Endothelial cell of umbilical vein (primary cell): Measurements from ENCODE around the gene CNDP1. TPM values are rescaled to one million over a fixed set of nuclear protein-coding genes. Genes with fewer than 3 reads are reported as not detected.

ENCODE experiments used
- BruUV-seq: library from RNA; stranded (reverse); fragments of 400-500 nt; replicated peaks from 2 replicates; lab custom pipeline; 2021; lab: Mats Ljungman, UMichigan
- CTCF ChIA-PET: fragments of 300-600, 350-600 bp; sonication (Branson Sonifier 250); formaldehyde crosslinking; loops from one replicate; lab custom pipeline; 2021; ENCODE audit warnings: antibody characterized with exemption, inconsistent platforms; lab: Charles Lee
- POLR2A ChIA-PET: fragments of 300-600, 350-600 bp; sonication (Branson Sonifier 250); formaldehyde crosslinking; loops from one replicate; lab custom pipeline; 2021; ENCODE audit warnings: antibody characterized with exemption, inconsistent platforms; lab: Charles Lee
- DNase-seq: peaks from one replicate; pipeline ENCODE4 v3.0.0-alpha.2; 2011; ENCODE audit warnings: low read depth, low spot score
- FAIRE-seq: peaks from 2 replicates; lab custom pipeline; 2011; peaks lifted over from hg19 to GRCh38; lab: Jason Lieb, UNC
- H2AFZ ChIP-seq: 2 replicates; pipeline ENCODE4 v1.6.0; 2012; ENCODE audit warnings: low read depth, low read length, control low read depth, inconsistent platforms
- H3K27ac ChIP-seq: 2 replicates; pipeline ENCODE4 v1.5.1; 2011; ENCODE audit warnings: low read depth, mild to moderate bottlenecking, control low read depth, low read length, moderate library complexity; ENCODE audit not compliant: insufficient read depth
- H3K27me3 ChIP-seq, 2 experiments: 2 replicates each; pipeline versions ENCODE4 v1.6.0 to v1.6.1; 2011; ENCODE audit warnings: low read length in 2 of 2, mixed read lengths in 1 of 2; ENCODE audit not compliant: control insufficient read depth in 2 of 2, insufficient read depth in 2 of 2
- H3K36me3 ChIP-seq, 2 experiments: 2 replicates in 1 of 2; 3 replicates in 1 of 2; pipeline ENCODE4 v1.5.1; 2011; ENCODE audit warnings: low read length in 2 of 2, mild to moderate bottlenecking in 1 of 2, moderate library complexity in 1 of 2; ENCODE audit not compliant: control insufficient read depth in 2 of 2, insufficient read depth in 2 of 2; ENCODE audit errors: extremely low read depth in 1 of 2
- H3K4me1 ChIP-seq: 3 replicates; pipeline ENCODE4 v1.5.1; 2011; ENCODE audit warnings: mild to moderate bottlenecking, low read length; ENCODE audit not compliant: control insufficient read depth, insufficient read depth; ENCODE audit errors: extremely low read depth
- H3K4me2 ChIP-seq: 2 replicates; pipeline ENCODE4 v1.6.1; 2011; ENCODE audit warnings: low read length, control low read depth, mixed read lengths; ENCODE audit not compliant: insufficient read depth
- H3K4me3 ChIP-seq, 3 experiments: fragments of 200-600 bp in 1 of 3; sonication (generic), shearing (Covaris generic) in 1 of 3; replicated peaks in 1 of 3; 2 replicates each; pipeline ENCODE4 v1.5.1; 2011 to 2016; ENCODE audit warnings: control low read depth in 3 of 3, low read length in 3 of 3, mild to moderate bottlenecking in 2 of 3, inconsistent platforms in 1 of 3, low read depth in 1 of 3, moderate library complexity in 1 of 3; ENCODE audit not compliant: insufficient read depth in 1 of 3
- H3K79me2 ChIP-seq: 2 replicates; pipeline ENCODE4 v1.6.0; 2012; ENCODE audit warnings: low read length, inconsistent platforms; ENCODE audit not compliant: control insufficient read depth, insufficient read depth
- H3K9ac ChIP-seq: replicated peaks from 2 replicates; pipeline ENCODE3; 2011; ENCODE audit warnings: low read length, control low read depth; ENCODE audit not compliant: insufficient read depth; ENCODE audit errors: extremely low read depth
- H3K9me1 ChIP-seq: replicated peaks from 3 replicates; pipeline ENCODE4 v1.6.0; 2011; ENCODE audit warnings: mild to moderate bottlenecking, low read length; ENCODE audit not compliant: control insufficient read depth, insufficient read depth; ENCODE audit errors: extremely low read depth
- H3K9me3 ChIP-seq: replicated peaks from 2 replicates; pipeline ENCODE4 v1.5.1; 2012; ENCODE audit warnings: low read length, inconsistent platforms; ENCODE audit not compliant: control insufficient read depth, insufficient read depth
- H4K20me1 ChIP-seq: replicated peaks from 2 replicates; pipeline ENCODE3; 2011; ENCODE audit warnings: mild to moderate bottlenecking, low read length; ENCODE audit not compliant: control insufficient read depth, insufficient read depth; ENCODE audit errors: extremely low read depth
- CTCF ChIP-seq, 2 donors: IDR thresholded peaks; 1 replicate in 1 of 2; 2 replicates in 1 of 2; pipeline ENCODE4 v1.5.1; 2011; ENCODE audit warnings: low read length in 2 of 2, mild to moderate bottlenecking in 2 of 2, moderate library complexity in 2 of 2, control low read depth in 1 of 2, inconsistent platforms in 1 of 2, low read depth in 1 of 2; ENCODE audit not compliant: insufficient read depth in 1 of 2; ENCODE audit errors: extremely low read depth in 1 of 2
- EZH2 ChIP-seq: IDR thresholded peaks from 2 replicates; pipeline ENCODE4 v1.6.1; 2012; ENCODE audit warnings: borderline replicate concordance, low read depth, mild to moderate bottlenecking, moderate library complexity, low read length, inconsistent platforms; ENCODE audit not compliant: severe bottlenecking
- FOS ChIP-seq: IDR thresholded peaks from 2 replicates; pipeline ENCODE4 v1.6.1; 2011; ENCODE audit warnings: mild to moderate bottlenecking, low read length, moderate library complexity, borderline replicate concordance; ENCODE audit not compliant: insufficient read depth
- GATA2 ChIP-seq: IDR thresholded peaks from 2 replicates; pipeline ENCODE4 v1.7.0; 2011; ENCODE audit warnings: low read depth, mild to moderate bottlenecking, moderate library complexity, mixed read lengths, low read length; ENCODE audit not compliant: insufficient read length, insufficient read depth
- JUN ChIP-seq: IDR thresholded peaks from 2 replicates; pipeline ENCODE4 v1.6.1; 2011; ENCODE audit warnings: borderline replicate concordance, low read depth; ENCODE audit not compliant: insufficient read length, insufficient read depth
- MYC ChIP-seq: IDR thresholded peaks from one replicate; pipeline ENCODE4 v1.6.1; 2011; ENCODE audit warnings: mild to moderate bottlenecking, low read depth, low read length
- POLR2A ChIP-seq: IDR thresholded peaks from 2 replicates; pipeline ENCODE4 v1.6.1; 2012; ENCODE audit warnings: low read depth, mild to moderate bottlenecking, control low read depth, low read length
- POLR2AphosphoS5 ChIP-seq: IDR thresholded peaks from 2 replicates; pipeline ENCODE4 v1.6.1; 2012; ENCODE audit warnings: low read depth, mild to moderate bottlenecking, control low read depth, low read length, moderate library complexity; ENCODE audit not compliant: insufficient read depth
- dilution Hi-C: fragments of 300-500 bp; cut with MboI; formaldehyde crosslinking; loops from one replicate; pipeline ENCODE4 v1.15.0; 2019; ENCODE audit warnings: low sequenced_read_pairs; ENCODE audit not compliant: extremely low pct_ligation_motif_present
- intact Hi-C: fragments of 100-400 bp; cut with micrococcal nuclease; formaldehyde crosslinking; loops from one replicate; pipeline ENCODE4 v1.10.0; 2022
- polyA plus RNA-seq, 4 experiments: library from polyadenylated mRNA; depleted of rRNA in 3 of 4; stranded (reverse) in 3 of 4; unstranded in 1 of 4; fragments of >200 nt; gene quantifications; 2 replicates each; pipeline versions ENCODE4 v1.2.1 to v1.2.3, GENCODE V29; 2011 to 2012; ENCODE audit warnings: missing spikeins in 1 of 4
- total RNA-seq: library from RNA; stranded (reverse); gene quantifications from 2 replicates; pipeline ENCODE4 v1.2.3, GENCODE V29; 2021
- TF ChIP-seq, protein P1 (sequence below): IDR thresholded peaks from 2 replicates; pipeline ENCODE4 v1.6.1; 2011; ENCODE audit not compliant: insufficient read depth, insufficient read length

The CNDP1 gene
- total and polyA plus RNA-seq, 2 donors (not counting 3 experiments of a cell fraction or from before 2014, with no cell fraction given): not detected

DNA sequence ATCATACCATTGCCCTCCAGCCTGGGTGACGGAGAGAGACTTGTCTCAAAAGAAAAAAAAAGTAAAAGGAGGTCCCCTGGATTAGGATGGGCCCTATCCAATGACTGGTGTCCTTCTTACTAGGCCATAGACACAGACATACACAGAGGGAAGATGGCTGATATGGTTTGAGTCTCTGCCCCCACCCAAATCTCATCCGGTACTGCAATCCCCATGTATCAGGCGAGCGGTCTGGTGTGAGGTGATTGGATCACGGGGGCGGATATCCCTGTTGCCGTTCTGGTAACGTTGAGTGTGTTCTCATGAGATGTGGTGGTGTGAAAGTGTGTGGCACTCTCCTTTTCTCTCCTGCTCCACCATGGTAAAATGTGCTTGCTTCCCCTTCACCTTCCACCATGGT is 45.9 kb upstream of the CNDP1 start:
- peaks cover 13 to 15% of the 10 kb centered on the region in 2 experiments for H3K27me3 ChIP-seq
- no peak overlapping the region for H2AFZ ChIP-seq
- H3K4me2 ChIP-seq: no peak overlapping the region
- ChIA-PET POLR2A (no interaction called here), CTCF (no interaction called here)
- TF ChIP-seq GATA2 (no peak), MYC (no peak), CTCF (IDR thresholded peaks at IDR 0.05; ENCODE audit: extremely low read depth in 1 of 2, insufficient read depth in 1 of 2, low read depth in 1 of 2, low read length in 2 of 2) (no peak), POLR2AphosphoS5 (no peak)
- no peak for DNase-seq
- H3K9me1 ChIP-seq: no peaks in the 10 kb centered on the region
- dilution Hi-C loops: no loop called here
- BruUV-seq: no TSS peak
- H3K36me3 ChIP-seq: no peaks in the 10 kb centered on the region
- H3K79me2 ChIP-seq: no peaks in the 10 kb centered on the region
- H3K27ac ChIP-seq: no peak overlapping the region
- no peak overlapping the region for H3K4me3 ChIP-seq
- no peaks in the 10 kb centered on the region for H4K20me1 ChIP-seq
- intact Hi-C loops: no loop called here
- H3K9me3 ChIP-seq: no peaks in the 10 kb centered on the region
- H3K9ac ChIP-seq: no peak overlapping the region
- FAIRE-seq: no peak
- no peaks in the 10 kb centered on the region for H3K4me1 ChIP-seq

- H2AFZ ChIP-seq: no peak overlapping the region
- no peak for DNase-seq
- no peak overlapping the region for H3K27ac ChIP-seq
- H3K9me1 ChIP-seq: no peaks in the 10 kb centered on the region
- no peak for TF ChIP-seq EZH2
- no peak for TF ChIP-seq FOS
- no peak for TF ChIP-seq POLR2A
- TF ChIP-seq GATA2: no peak
- no peak for TF ChIP-seq CTCF (IDR thresholded peaks at IDR 0.05; ENCODE audit: extremely low read depth in 1 of 2, insufficient read depth in 1 of 2, low read depth in 1 of 2, low read length in 2 of 2)
- TF ChIP-seq POLR2AphosphoS5: no peak
- no peak for TF ChIP-seq JUN
- TF ChIP-seq MYC: no peak
- TF ChIP-seq, protein P1, sequence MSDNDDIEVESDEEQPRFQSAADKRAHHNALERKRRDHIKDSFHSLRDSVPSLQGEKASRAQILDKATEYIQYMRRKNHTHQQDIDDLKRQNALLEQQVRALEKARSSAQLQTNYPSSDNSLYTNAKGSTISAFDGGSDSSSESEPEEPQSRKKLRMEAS: no peak
- peaks cover 15 to 20% of the 10 kb centered on the region in 2 experiments for H3K27me3 ChIP-seq
- no peaks in the 10 kb centered on the region for H3K79me2 ChIP-seq
- dilution Hi-C loops (no loop called here), intact Hi-C loops (no loop called here)
- no peak overlapping the region for H3K4me2 ChIP-seq
- POLR2A ChIA-PET: no interaction called here
- CTCF ChIA-PET: no interaction called here
- H3K4me3 ChIP-seq: no peak overlapping the region
- no peak for FAIRE-seq
- H3K4me1 ChIP-seq: no peaks in the 10 kb centered on the region
- H3K36me3 ChIP-seq: no peaks in the 10 kb centered on the region
- H3K9ac ChIP-seq: no peak overlapping the region
- BruUV-seq: no TSS peak
- H4K20me1 ChIP-seq: no peaks in the 10 kb centered on the region
- no peaks in the 10 kb centered on the region for H3K9me3 ChIP-seq
These were observed 45.4 kb upstream of the CNDP1 start for GRCh38 chr18:74488864-74489263.
